GM12878 (cell line): ENCODE results near the gene LYRM4. TPM values are rescaled to one million over a fixed set of nuclear protein-coding genes. Genes with fewer than 3 reads are reported as not detected.

ENCODE experiments used
- BRCA1 ChIP-seq: IDR thresholded peaks from 2 replicates; pipeline ENCODE4 v1.6.1; 2011; ENCODE audit warnings: low read depth, low read length, improper control_type of control experiment
- ZNF622 ChIP-seq: fragments of 450-650 bp; IDR thresholded peaks from 2 replicates; pipeline ENCODE4 v1.6.1; 2017; ENCODE audit warnings: mild to moderate bottlenecking, inconsistent platforms
- polyA plus RNA-seq, 11 experiments: library from polyadenylated mRNA; depleted of rRNA in 4 of 11; unstranded in 6 of 11; stranded (reverse) in 5 of 11; fragments of >200 nt; fragmentation: Nextera tagmentation in 4 of 11; fragmentation: Illumina TruSeq in 1 of 11; extraction: Ambion mirVana in 4 of 11; extraction: Trizol in 1 of 11; gene quantifications; 1 replicate in 1 of 11; 2 replicates in 10 of 11; pipeline versions ENCODE4 v1.2.1 to v1.2.3, GENCODE V29; 2011 to 2016; ENCODE audit warnings: inconsistent platforms in 2 of 11, missing spikeins in 2 of 11, low read depth in 1 of 11
- total RNA-seq, 4 experiments: library from RNA; depleted of rRNA in 3 of 4; stranded (reverse); fragments of >200 nt in 3 of 4; fragmentation: Illumina TruSeq in 1 of 4; extraction: Trizol in 1 of 4; gene quantifications; 2 replicates each; pipeline versions ENCODE4 v1.2.1 to v1.2.3, GENCODE V29; 2013 to 2021
- TF ChIP-seq, protein P1 (sequence below): fragments of 450-650 bp; IDR thresholded peaks from 2 replicates; pipeline ENCODE4 v1.6.1; 2017; ENCODE audit warnings: mild to moderate bottlenecking, moderate library complexity
- TF ChIP-seq, protein P2 (sequence below): fragments of 150-350 bp; IDR thresholded peaks from 2 replicates; pipeline ENCODE4 v1.6.1; 2016; ENCODE audit warnings: low read depth, low read length

Gene LYRM4
- total and polyA plus RNA-seq, 10 of the 15 experiments (the other 5 are each of a cell fraction or from before 2014, with no cell fraction given), result 32.7 to 66.8 (median 44.0) TPM

GRCh38 chr6:5138995-5139827 is 121.5 kb downstream of the LYRM4 start (continued):
- TF ChIP-seq BRCA1 (no peak), ZNF622 (no peak)
- TF ChIP-seq, protein P1, sequence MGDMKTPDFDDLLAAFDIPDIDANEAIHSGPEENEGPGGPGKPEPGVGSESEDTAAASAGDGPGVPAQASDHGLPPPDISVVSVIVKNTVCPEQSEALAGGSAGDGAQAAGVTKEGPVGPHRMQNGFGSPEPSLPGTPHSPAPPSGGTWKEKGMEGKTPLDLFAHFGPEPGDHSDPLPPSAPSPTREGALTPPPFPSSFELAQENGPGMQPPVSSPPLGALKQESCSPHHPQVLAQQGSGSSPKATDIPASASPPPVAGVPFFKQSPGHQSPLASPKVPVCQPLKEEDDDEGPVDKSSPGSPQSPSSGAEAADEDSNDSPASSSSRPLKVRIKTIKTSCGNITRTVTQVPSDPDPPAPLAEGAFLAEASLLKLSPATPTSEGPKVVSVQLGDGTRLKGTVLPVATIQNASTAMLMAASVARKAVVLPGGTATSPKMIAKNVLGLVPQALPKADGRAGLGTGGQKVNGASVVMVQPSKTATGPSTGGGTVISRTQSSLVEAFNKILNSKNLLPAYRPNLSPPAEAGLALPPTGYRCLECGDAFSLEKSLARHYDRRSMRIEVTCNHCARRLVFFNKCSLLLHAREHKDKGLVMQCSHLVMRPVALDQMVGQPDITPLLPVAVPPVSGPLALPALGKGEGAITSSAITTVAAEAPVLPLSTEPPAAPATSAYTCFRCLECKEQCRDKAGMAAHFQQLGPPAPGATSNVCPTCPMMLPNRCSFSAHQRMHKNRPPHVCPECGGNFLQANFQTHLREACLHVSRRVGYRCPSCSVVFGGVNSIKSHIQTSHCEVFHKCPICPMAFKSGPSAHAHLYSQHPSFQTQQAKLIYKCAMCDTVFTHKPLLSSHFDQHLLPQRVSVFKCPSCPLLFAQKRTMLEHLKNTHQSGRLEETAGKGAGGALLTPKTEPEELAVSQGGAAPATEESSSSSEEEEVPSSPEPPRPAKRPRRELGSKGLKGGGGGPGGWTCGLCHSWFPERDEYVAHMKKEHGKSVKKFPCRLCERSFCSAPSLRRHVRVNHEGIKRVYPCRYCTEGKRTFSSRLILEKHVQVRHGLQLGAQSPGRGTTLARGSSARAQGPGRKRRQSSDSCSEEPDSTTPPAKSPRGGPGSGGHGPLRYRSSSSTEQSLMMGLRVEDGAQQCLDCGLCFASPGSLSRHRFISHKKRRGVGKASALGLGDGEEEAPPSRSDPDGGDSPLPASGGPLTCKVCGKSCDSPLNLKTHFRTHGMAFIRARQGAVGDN, result no peak
- TF ChIP-seq, protein P2, sequence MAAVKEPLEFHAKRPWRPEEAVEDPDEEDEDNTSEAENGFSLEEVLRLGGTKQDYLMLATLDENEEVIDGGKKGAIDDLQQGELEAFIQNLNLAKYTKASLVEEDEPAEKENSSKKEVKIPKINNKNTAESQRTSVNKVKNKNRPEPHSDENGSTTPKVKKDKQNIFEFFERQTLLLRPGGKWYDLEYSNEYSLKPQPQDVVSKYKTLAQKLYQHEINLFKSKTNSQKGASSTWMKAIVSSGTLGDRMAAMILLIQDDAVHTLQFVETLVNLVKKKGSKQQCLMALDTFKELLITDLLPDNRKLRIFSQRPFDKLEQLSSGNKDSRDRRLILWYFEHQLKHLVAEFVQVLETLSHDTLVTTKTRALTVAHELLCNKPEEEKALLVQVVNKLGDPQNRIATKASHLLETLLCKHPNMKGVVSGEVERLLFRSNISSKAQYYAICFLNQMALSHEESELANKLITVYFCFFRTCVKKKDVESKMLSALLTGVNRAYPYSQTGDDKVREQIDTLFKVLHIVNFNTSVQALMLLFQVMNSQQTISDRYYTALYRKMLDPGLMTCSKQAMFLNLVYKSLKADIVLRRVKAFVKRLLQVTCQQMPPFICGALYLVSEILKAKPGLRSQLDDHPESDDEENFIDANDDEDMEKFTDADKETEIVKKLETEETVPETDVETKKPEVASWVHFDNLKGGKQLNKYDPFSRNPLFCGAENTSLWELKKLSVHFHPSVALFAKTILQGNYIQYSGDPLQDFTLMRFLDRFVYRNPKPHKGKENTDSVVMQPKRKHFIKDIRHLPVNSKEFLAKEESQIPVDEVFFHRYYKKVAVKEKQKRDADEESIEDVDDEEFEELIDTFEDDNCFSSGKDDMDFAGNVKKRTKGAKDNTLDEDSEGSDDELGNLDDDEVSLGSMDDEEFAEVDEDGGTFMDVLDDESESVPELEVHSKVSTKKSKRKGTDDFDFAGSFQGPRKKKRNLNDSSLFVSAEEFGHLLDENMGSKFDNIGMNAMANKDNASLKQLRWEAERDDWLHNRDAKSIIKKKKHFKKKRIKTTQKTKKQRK, result no peak
- TF ChIP-seq, all 136 proteins: peak for 0
